OCI-LY1 (cell line): Measurements from ENCODE around the gene TMEM121.
"Not testable (repeated sequence)": the region's sequence is repeated elsewhere in the genome, so short reads cannot be mapped to it uniquely, and the experiment has no call there.

Experiments used
- H2AFZ ChIP-seq: fragments of 200-600 bp; sonication (generic), shearing (Covaris generic); 2 replicates; pipeline ENCODE4 v1.6.0; 2014; ENCODE audit warnings: antibody characterized with exemption, mild to moderate bottlenecking, low read length
- H3F3A ChIP-seq: fragments of 200-600 bp; sonication (generic), shearing (Covaris generic); 2 replicates; pipeline ENCODE4 v1.6.0; 2014; ENCODE audit warnings: mild to moderate bottlenecking, antibody characterized with exemption, low read length, moderate library complexity; ENCODE audit not compliant: insufficient read depth
- H3K27ac ChIP-seq: fragments of 200-600 bp; sonication (generic); 2 replicates; pipeline ENCODE4 v1.5.1; 2014; ENCODE audit warnings: low read length, mixed run types, mild to moderate bottlenecking, low read depth; ENCODE audit not compliant: poor library complexity, severe bottlenecking
- H3K27me3 ChIP-seq: fragments of 200-600 bp; sonication (generic); 2 replicates; pipeline ENCODE4 v1.6.0; 2014; ENCODE audit warnings: antibody characterized with exemption, mild to moderate bottlenecking, low read length, moderate library complexity; ENCODE audit not compliant: insufficient read depth
- H3K36me3 ChIP-seq: fragments of 200-600 bp; sonication (generic); 2 replicates; pipeline ENCODE4 v1.6.1; 2014; ENCODE audit warnings: mild to moderate bottlenecking, antibody characterized with exemption, low read length, moderate library complexity, mixed read lengths; ENCODE audit not compliant: insufficient read depth
- H3K4me1 ChIP-seq: fragments of 200-600 bp; sonication (generic); 2 replicates; pipeline ENCODE4 v1.5.1; 2014; ENCODE audit warnings: mild to moderate bottlenecking, low read length, moderate library complexity; ENCODE audit not compliant: insufficient read depth, severe bottlenecking
- H3K4me2 ChIP-seq: fragments of 200-600 bp; sonication (generic), shearing (Covaris generic); 2 replicates; pipeline ENCODE4 v1.6.1; 2014; ENCODE audit warnings: low read length
- H3K4me3 ChIP-seq: fragments of 200-600 bp; sonication (generic); 2 replicates; pipeline ENCODE4 v1.5.1; 2014; ENCODE audit warnings: low read length, low read depth, mild to moderate bottlenecking, mixed read lengths; ENCODE audit not compliant: poor library complexity, severe bottlenecking
- H3K79me2 ChIP-seq: fragments of 200-600 bp; shearing (Covaris generic); 2 replicates; pipeline ENCODE4 v1.6.1; 2016; ENCODE audit warnings: mixed run types, low read length, mixed read lengths; ENCODE audit not compliant: insufficient read depth
- H3K9ac ChIP-seq: fragments of 200-600 bp; sonication (generic), shearing (Covaris generic); 2 replicates; pipeline ENCODE4 v1.6.1; 2014; ENCODE audit warnings: mild to moderate bottlenecking, low read length, mixed read lengths
- H3K9me2 ChIP-seq: fragments of 200-600 bp; sonication (generic), shearing (Covaris generic); 2 replicates; pipeline ENCODE4 v1.6.1; 2014; ENCODE audit warnings: low read depth, mild to moderate bottlenecking, low read length, mixed read lengths
- H3K9me3 ChIP-seq: fragments of 200-600 bp; shearing (Covaris generic); 2 replicates; pipeline ENCODE4 v1.6.1; 2014; ENCODE audit warnings: low read length, mixed read lengths
- H4K20me1 ChIP-seq: fragments of 200-600 bp; sonication (generic), shearing (Covaris generic); 2 replicates; pipeline ENCODE4 v1.6.0; 2016; ENCODE audit warnings: mild to moderate bottlenecking, low read length; ENCODE audit not compliant: insufficient read depth
- EZH2 ChIP-seq: fragments of 200-600 bp; sonication (generic), shearing (Covaris generic); IDR thresholded peaks from 2 replicates; pipeline ENCODE4 v1.8.0; 2017; ENCODE audit warnings: borderline replicate concordance, mixed run types, mild to moderate bottlenecking, antibody characterized with exemption, low read length, moderate library complexity, mixed read lengths
- TF ChIP-seq, protein P1 (sequence below): fragments of 200-600 bp; sonication (generic), shearing (Covaris generic); IDR thresholded peaks from 2 replicates; pipeline ENCODE4 v1.5.1; 2017; ENCODE audit warnings: mild to moderate bottlenecking, antibody characterized with exemption, low read length, moderate library complexity, mixed read lengths

The TMEM121 gene

DNA sequence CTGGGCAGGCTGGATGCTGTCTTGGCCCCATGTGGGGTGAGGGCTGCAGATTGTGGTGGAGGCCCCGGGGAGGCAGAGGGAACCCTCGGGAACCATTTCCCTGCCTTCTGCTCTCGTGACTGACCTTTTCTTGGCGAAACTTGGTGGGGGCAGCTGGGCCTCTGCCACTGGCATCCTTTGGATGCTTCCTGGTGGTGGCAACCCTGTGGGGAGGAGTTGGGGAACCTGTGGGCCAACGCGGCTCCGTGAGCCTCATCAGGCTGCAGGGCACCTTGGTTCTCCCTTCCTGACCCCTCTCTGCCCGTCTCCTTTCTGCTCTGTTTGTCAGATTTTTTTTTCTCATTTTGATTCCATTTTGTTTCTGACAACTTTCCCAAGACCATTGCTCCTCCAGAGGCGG is 14.4 kb downstream of the TMEM121 start:
- Histone ChIP-seq H4K20me1 (no peaks in the 10 kb centered on the region), H2AFZ (no peak overlapping the region), H3K36me3 (peaks cover 7% of the 10 kb centered on the region; the same call in 1 of the 2 replicates), H3K79me2 (no peaks in the 10 kb centered on the region), H3K9ac (no peak overlapping the region), H3K9me2 (no peaks in the 10 kb centered on the region), H3K4me1 (peaks cover 3% of the 10 kb centered on the region), H3K4me2 (no peak overlapping the region), H3F3A (no peaks in the 10 kb centered on the region), H3K9me3 (peaks cover 20% of the 10 kb centered on the region), H3K27me3 (peaks cover 30% of the 10 kb centered on the region; the same call in 1 of the 2 replicates), H3K27ac (no peak overlapping the region), H3K4me3 (no peak overlapping the region)
- no peak for TF ChIP-seq EZH2
- TF ChIP-seq, protein P1, sequence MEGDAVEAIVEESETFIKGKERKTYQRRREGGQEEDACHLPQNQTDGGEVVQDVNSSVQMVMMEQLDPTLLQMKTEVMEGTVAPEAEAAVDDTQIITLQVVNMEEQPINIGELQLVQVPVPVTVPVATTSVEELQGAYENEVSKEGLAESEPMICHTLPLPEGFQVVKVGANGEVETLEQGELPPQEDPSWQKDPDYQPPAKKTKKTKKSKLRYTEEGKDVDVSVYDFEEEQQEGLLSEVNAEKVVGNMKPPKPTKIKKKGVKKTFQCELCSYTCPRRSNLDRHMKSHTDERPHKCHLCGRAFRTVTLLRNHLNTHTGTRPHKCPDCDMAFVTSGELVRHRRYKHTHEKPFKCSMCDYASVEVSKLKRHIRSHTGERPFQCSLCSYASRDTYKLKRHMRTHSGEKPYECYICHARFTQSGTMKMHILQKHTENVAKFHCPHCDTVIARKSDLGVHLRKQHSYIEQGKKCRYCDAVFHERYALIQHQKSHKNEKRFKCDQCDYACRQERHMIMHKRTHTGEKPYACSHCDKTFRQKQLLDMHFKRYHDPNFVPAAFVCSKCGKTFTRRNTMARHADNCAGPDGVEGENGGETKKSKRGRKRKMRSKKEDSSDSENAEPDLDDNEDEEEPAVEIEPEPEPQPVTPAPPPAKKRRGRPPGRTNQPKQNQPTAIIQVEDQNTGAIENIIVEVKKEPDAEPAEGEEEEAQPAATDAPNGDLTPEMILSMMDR: no peak

DNA sequence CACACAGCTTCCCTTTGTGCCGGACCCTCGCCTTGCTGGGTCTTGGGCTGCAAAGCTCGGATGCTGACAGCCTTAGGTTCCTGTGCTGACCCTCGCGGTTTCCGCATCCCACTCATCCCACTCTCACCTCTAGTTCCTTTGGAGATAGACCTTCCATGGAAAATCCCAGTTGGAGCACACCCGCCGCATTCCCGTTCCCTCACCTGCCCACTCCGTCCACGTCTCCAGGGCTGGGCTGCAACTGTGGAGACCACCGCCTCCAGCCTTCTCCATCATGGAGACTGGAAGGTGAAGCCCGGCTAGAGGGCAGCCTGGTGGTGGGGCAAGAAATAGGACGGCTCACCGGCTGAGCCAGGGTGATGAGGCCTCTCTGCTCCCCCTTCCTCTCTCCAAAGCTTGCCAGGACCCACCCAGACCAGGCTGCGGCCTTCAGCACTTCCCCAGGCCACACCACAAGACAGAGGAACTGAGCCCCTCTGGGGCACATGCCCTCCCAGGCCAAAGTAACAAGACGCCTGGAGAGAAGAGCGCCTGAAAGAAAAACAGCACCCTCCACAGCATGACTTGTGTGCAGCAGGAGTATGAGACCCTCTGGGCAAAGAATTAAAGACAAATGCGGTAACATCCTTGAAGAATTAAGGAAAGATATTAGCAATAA is 15.0 kb downstream of the TMEM121 start:
- no peak overlapping the region for H3K9ac ChIP-seq
- peaks cover 30% of the 10 kb centered on the region; the same call in 1 of the 2 replicates for H3K27me3 ChIP-seq
- H3K9me2 ChIP-seq: no peaks in the 10 kb centered on the region
- no peak for TF ChIP-seq EZH2
- TF ChIP-seq, protein P1: no peak
- H3K4me1 ChIP-seq: peaks cover 3% of the 10 kb centered on the region
- no peaks in the 10 kb centered on the region for H3K79me2 ChIP-seq
- H3K4me3 ChIP-seq: no peak overlapping the region
- no peak overlapping the region for H2AFZ ChIP-seq
- H3K36me3 ChIP-seq: peaks cover 7% of the 10 kb centered on the region; the same call in 1 of the 2 replicates
- no peak overlapping the region for H3K27ac ChIP-seq
- H3K4me2 ChIP-seq: no peak overlapping the region
- no peaks in the 10 kb centered on the region for H4K20me1 ChIP-seq
- peaks cover 20% of the 10 kb centered on the region for H3K9me3 ChIP-seq
- H3F3A ChIP-seq: no peaks in the 10 kb centered on the region

DNA sequence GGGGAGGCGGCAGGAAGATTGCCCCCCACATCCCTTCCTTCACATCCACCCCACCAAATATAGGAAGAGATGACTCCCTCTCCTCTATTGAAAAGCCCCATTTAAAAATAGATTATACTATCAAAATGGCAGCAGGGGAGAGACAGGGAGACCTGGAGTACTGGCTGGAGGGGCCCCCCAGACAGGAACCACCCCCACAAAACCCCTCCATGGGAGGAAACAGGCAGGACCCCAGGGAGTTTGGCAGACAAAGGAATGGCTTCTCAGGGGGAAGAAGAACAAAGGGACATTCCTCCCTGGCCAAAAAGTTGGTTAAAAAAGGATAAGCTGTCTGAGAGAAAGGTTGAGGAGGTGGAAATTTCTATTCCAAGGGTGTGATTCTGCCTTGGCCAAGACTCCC is 19.3 kb downstream of the TMEM121 start:
- H3K27me3 ChIP-seq: peaks cover 30% of the 10 kb centered on the region; the same call in 1 of the 2 replicates
- peaks cover 24% of the 10 kb centered on the region for H3K9me3 ChIP-seq

DNA sequence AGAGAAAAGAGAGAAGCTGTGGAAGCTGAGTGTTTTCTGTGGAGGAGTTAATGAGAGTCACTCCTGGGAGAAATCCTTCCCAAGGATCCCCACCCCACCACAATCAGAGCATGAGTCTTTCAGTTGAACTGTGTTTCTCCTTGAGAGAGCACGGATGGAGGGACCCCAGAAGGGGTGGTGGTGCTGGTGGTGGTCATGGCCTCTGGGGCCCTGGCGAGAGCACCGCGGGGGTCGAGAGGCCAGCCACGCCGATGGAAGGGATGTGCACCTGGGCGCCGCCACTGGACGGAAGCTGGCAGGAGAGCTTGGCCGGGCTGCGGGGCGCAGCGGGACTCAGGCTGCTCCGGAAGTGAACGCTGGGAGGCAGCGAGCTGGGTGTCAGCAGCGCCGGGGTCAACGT is 20.0 kb downstream of the TMEM121 start:
- not testable (repeated sequence) for H3K9me2 ChIP-seq, H3K4me3 ChIP-seq, H3K4me2 ChIP-seq

More for the DNA sequence above, 19.3 kb downstream of the TMEM121 start:
- not testable (repeated sequence) for H3F3A ChIP-seq, H3K79me2 ChIP-seq, H4K20me1 ChIP-seq, H3K27ac ChIP-seq, H3K4me3 ChIP-seq, H2AFZ ChIP-seq, H3K4me1 ChIP-seq, H3K9me2 ChIP-seq, H3K9ac ChIP-seq, H3K4me2 ChIP-seq, H3K36me3 ChIP-seq

DNA sequence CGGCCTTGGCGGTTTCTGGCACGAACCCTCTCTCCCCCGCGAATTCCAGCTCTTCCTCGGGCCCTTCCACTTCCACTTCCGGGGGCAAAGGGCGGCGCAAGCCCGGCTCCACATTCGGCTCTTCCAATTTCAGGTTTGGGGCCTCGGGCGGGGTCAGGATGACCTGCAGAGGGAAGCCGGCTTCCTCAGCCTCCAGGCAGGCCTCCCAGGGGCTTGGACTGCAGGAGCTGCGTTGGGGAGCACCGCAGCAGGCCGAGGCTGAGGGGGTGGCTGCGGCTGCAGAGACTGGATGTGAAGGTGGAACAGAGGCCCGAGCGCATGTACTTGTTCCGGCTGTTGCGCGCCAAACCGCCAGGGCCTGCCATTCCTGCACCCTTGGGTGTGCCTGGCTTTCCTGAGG is 20.7 kb downstream of the TMEM121 start:
- not testable (repeated sequence) for H3K4me3 ChIP-seq, H3K36me3 ChIP-seq, H3K79me2 ChIP-seq, H3K4me2 ChIP-seq, H3K27ac ChIP-seq, H2AFZ ChIP-seq, H3K4me1 ChIP-seq, H4K20me1 ChIP-seq, H3K9ac ChIP-seq, H3K9me2 ChIP-seq, H3F3A ChIP-seq
- Histone ChIP-seq H3K9me3 (peaks cover 21% of the 10 kb centered on the region), H3K27me3 (peaks cover 30% of the 10 kb centered on the region; the same call in 1 of the 2 replicates)

More for the DNA sequence above, 20.0 kb downstream of the TMEM121 start:
- H3K36me3 ChIP-seq, H3F3A ChIP-seq, H4K20me1 ChIP-seq, H2AFZ ChIP-seq, H3K79me2 ChIP-seq, H3K4me1 ChIP-seq, H3K9ac ChIP-seq, H3K27ac ChIP-seq: not testable (repeated sequence)
- H3K9me3 ChIP-seq: peaks cover 24% of the 10 kb centered on the region
- peaks cover 30% of the 10 kb centered on the region; the same call in 1 of the 2 replicates for H3K27me3 ChIP-seq
